ENCODE results near the gene GAMT. TPM values are rescaled to one million over a fixed set of nuclear protein-coding genes. Genes with fewer than 3 reads are reported as not detected.

Gene GAMT
- total RNA-seq, 1 experiment from 2014 or later = 27.7 TPM

DNA sequence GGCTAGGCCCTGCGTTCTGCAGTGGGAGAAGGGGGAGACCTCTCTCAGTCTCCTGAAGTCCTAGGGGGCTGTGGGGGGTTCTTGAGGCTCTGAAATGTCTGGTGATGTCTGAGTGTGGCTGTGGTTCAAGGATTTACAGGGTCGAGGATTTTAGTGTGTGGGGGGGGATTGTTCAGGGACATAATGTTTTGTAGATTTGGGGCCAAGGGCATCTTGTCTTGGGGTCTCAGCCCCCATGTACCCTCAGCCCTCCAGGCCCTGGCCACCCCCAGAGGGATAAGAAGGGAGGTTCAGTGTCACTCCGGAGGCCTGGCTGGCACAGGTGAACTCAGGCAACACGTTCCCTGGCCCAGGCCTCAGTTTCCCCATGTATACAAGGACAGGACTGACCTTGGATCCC lies 46.2 kb upstream of the GAMT start (continued):
- TF ChIP-seq, protein P1, sequence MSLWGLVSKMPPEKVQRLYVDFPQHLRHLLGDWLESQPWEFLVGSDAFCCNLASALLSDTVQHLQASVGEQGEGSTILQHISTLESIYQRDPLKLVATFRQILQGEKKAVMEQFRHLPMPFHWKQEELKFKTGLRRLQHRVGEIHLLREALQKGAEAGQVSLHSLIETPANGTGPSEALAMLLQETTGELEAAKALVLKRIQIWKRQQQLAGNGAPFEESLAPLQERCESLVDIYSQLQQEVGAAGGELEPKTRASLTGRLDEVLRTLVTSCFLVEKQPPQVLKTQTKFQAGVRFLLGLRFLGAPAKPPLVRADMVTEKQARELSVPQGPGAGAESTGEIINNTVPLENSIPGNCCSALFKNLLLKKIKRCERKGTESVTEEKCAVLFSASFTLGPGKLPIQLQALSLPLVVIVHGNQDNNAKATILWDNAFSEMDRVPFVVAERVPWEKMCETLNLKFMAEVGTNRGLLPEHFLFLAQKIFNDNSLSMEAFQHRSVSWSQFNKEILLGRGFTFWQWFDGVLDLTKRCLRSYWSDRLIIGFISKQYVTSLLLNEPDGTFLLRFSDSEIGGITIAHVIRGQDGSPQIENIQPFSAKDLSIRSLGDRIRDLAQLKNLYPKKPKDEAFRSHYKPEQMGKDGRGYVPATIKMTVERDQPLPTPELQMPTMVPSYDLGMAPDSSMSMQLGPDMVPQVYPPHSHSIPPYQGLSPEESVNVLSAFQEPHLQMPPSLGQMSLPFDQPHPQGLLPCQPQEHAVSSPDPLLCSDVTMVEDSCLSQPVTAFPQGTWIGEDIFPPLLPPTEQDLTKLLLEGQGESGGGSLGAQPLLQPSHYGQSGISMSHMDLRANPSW (CRISPR knock-in tag; conservative IDR thresholded peaks at IDR 0.05; ENCODE audit: low read depth) = no peak
- TF ChIP-seq, protein P2, sequence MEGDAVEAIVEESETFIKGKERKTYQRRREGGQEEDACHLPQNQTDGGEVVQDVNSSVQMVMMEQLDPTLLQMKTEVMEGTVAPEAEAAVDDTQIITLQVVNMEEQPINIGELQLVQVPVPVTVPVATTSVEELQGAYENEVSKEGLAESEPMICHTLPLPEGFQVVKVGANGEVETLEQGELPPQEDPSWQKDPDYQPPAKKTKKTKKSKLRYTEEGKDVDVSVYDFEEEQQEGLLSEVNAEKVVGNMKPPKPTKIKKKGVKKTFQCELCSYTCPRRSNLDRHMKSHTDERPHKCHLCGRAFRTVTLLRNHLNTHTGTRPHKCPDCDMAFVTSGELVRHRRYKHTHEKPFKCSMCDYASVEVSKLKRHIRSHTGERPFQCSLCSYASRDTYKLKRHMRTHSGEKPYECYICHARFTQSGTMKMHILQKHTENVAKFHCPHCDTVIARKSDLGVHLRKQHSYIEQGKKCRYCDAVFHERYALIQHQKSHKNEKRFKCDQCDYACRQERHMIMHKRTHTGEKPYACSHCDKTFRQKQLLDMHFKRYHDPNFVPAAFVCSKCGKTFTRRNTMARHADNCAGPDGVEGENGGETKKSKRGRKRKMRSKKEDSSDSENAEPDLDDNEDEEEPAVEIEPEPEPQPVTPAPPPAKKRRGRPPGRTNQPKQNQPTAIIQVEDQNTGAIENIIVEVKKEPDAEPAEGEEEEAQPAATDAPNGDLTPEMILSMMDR (IDR thresholded peaks at IDR 0.05) = no peak
- TF ChIP-seq, protein P3, sequence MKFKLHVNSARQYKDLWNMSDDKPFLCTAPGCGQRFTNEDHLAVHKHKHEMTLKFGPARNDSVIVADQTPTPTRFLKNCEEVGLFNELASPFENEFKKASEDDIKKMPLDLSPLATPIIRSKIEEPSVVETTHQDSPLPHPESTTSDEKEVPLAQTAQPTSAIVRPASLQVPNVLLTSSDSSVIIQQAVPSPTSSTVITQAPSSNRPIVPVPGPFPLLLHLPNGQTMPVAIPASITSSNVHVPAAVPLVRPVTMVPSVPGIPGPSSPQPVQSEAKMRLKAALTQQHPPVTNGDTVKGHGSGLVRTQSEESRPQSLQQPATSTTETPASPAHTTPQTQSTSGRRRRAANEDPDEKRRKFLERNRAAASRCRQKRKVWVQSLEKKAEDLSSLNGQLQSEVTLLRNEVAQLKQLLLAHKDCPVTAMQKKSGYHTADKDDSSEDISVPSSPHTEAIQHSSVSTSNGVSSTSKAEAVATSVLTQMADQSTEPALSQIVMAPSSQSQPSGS (CRISPR knock-in tag; IDR thresholded peaks at IDR 0.05; ENCODE audit: borderline replicate concordance, low read depth) = no peak
- TF ChIP-seq, protein P4, sequence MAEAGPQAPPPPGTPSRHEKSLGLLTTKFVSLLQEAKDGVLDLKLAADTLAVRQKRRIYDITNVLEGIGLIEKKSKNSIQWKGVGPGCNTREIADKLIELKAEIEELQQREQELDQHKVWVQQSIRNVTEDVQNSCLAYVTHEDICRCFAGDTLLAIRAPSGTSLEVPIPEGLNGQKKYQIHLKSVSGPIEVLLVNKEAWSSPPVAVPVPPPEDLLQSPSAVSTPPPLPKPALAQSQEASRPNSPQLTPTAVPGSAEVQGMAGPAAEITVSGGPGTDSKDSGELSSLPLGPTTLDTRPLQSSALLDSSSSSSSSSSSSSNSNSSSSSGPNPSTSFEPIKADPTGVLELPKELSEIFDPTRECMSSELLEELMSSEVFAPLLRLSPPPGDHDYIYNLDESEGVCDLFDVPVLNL (CRISPR knock-in tag; IDR thresholded peaks at IDR 0.05; ENCODE audit: borderline replicate concordance, low read depth) = no peak
- TF ChIP-seq CREM (CRISPR knock-in tag; IDR thresholded peaks at IDR 0.05) = no peak
- no peak for TF ChIP-seq NR3C1 (CRISPR knock-in tag; conservative IDR thresholded peaks at IDR 0.05; ENCODE audit: low read depth)

DNA sequence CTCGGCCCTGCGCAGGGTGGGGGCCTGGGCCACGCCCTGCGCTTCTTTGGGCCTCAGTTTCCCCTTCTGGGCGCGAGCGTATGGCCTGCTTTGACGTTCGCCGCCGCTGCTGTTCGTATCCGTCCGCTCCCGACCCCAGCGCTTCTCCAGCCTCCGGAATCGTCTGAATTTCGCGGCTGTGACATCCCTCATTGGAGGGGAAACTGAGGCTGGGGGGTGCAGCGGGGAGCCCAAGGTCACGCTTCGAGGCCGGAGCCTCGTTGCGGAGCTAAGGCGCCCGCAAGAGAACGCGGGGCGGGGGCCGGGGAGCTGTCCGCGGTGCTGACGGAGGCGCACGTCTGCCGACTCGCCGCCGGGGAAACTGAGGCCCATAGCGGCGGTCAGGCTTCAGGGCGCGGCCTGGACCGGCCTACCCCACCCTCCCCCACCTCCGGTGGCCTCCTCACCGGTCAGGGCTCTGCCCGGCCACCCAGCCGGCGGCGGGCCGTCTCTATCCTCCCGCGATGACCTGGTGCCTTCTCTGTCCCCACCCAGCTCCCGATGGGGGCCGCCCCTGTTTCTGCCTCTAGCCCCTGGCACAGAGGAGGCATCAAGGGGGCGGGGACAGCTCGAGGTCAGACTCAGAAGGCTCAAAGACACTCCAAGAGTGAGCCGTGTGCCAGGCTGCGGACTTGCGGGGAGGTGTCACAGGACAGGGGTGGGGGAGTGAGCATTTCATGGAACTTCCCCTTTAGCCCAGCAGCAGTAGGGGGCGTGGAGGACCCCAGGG lies 45.6 kb upstream of the GAMT start:
- peak overlapping the region; percentile 55 for H3K4me3 Mint-ChIP-seq
- ChIA-PET POLR2A (interaction anchor here (0.6 kb wide), 1 partner anchor 9 kb away, joined by 3 read pairs; no protein-coding TSS in a partner anchor), CTCF (interaction anchor here (1.0 to 1.3 kb wide), 5 partner anchors 9 to 180 kb away, joined by 3 to 9 read pairs (median 4); partner anchors contain the start of gene CIRBP)
- H3K4me1 Mint-ChIP-seq = peaks cover 9% of the 10 kb centered on the region; the same call in 1 of the 2 replicates
- H3K9me3 Mint-ChIP-seq = no peaks in the 10 kb centered on the region
- DNase-seq (ENCODE audit: low spot score) (peak; percentile 58), ATAC-seq (no peak)
- H3K27ac Mint-ChIP-seq = no peak overlapping the region
- peaks cover 8% of the 10 kb centered on the region for H3K36me3 Mint-ChIP-seq
- H3K27me3 Mint-ChIP-seq (ENCODE audit: low read depth) = peaks cover 54% of the 10 kb centered on the region
- TF ChIP-seq ESRRA (CRISPR knock-in tag; IDR thresholded peaks at IDR 0.05; ENCODE audit: borderline replicate concordance) (peak; percentile 91; the same call in 1 of the 2 replicates), GABPB1 (CRISPR knock-in tag; IDR thresholded peaks at IDR 0.05) (no peak), ZNF232 (CRISPR knock-in tag; IDR thresholded peaks at IDR 0.05) (peak; percentile 88; the same call in 1 of the 2 replicates), CBFB (CRISPR knock-in tag; IDR thresholded peaks at IDR 0.05; ENCODE audit: low read depth) (no peak), JAZF1 (CRISPR knock-in tag; IDR thresholded peaks at IDR 0.05) (no peak), SMAD3 (CRISPR knock-in tag; IDR thresholded peaks at IDR 0.05; ENCODE audit: borderline replicate concordance) (peak; percentile 85; the same call in 1 of the 2 replicates), ZNF512 (CRISPR knock-in tag; IDR thresholded peaks at IDR 0.05; ENCODE audit: borderline replicate concordance) (no peak), USF1 (CRISPR knock-in tag; IDR thresholded peaks at IDR 0.05) (peak; percentile 73), GRHL2 (CRISPR knock-in tag; IDR thresholded peaks at IDR 0.05; ENCODE audit: insufficient replicate concordance, severe bottlenecking) (no peak), NFE2L1 (CRISPR knock-in tag; IDR thresholded peaks at IDR 0.05) (0 out of 2 replicates have a peak, but pooled peaks have one; percentile 29), FOXJ3 (CRISPR knock-in tag; IDR thresholded peaks at IDR 0.05; ENCODE audit: borderline replicate concordance) (no peak), RORB (CRISPR knock-in tag; IDR thresholded peaks at IDR 0.05) (no peak), KAT7 (CRISPR knock-in tag; IDR thresholded peaks at IDR 0.05; ENCODE audit: borderline replicate concordance) (peak; percentile 65; the same call in 1 of the 2 replicates), ZBTB21 (CRISPR knock-in tag; IDR thresholded peaks at IDR 0.05; ENCODE audit: borderline replicate concordance) (peak; percentile 85), MYBL2 (CRISPR knock-in tag; IDR thresholded peaks at IDR 0.05) (peak; percentile 88; the same call in 1 of the 2 replicates)
- TF ChIP-seq, protein P3 (CRISPR knock-in tag; IDR thresholded peaks at IDR 0.05; ENCODE audit: borderline replicate concordance, low read depth) = no peak
- TF ChIP-seq, protein P4 (CRISPR knock-in tag; IDR thresholded peaks at IDR 0.05; ENCODE audit: borderline replicate concordance, low read depth) = peak; percentile 88
